SK-N-MC (cell line): Measurements from ENCODE around the gene SMAD6.

Experiments used
- DNase-seq: peaks from one replicate; pipeline ENCODE4 v3.0.0-alpha.2; 2011; ENCODE audit warnings: low read depth, low spot score
- H3K27ac ChIP-seq: fragments of 200-600 bp; sonication (generic); 2 replicates; pipeline ENCODE4 v1.5.1; 2016; ENCODE audit warnings: mixed run types
- H3K36me3 ChIP-seq: fragments of 200-600 bp; sonication (generic); 2 replicates; pipeline ENCODE4 v1.6.1; 2017; ENCODE audit warnings: antibody characterized with exemption, low read length, mixed read lengths; ENCODE audit not compliant: insufficient read depth
- H3K4me3 ChIP-seq: fragments of 200-600 bp; sonication (generic); 2 replicates; pipeline ENCODE4 v1.5.1; 2016
- H3K9ac ChIP-seq: fragments of 200-600 bp; sonication (generic); 2 replicates; pipeline ENCODE4 v1.8.0; 2017; ENCODE audit warnings: mixed run types, mixed read lengths; ENCODE audit not compliant: insufficient read length
- H3K9me3 ChIP-seq: fragments of 200-600 bp; sonication (generic); 2 replicates; pipeline ENCODE4 v1.6.1; 2017; ENCODE audit warnings: low read depth, mild to moderate bottlenecking, antibody characterized with exemption, low read length, moderate library complexity, mixed read lengths
- EZH2 ChIP-seq: fragments of 200-600 bp; sonication (generic); IDR thresholded peaks from one replicate; pipeline ENCODE4 v1.6.1; 2017; ENCODE audit warnings: antibody characterized with exemption
- FOXP2 ChIP-seq: optimal IDR thresholded peaks from 2 replicates; pipeline ENCODE3; 2011; ENCODE audit warnings: mild to moderate bottlenecking, moderate library complexity; ENCODE audit not compliant: insufficient read depth; ENCODE audit errors: extremely low read length, control extremely low read depth
- POLR2AphosphoS5 ChIP-seq: IDR thresholded peaks from 2 replicates; pipeline ENCODE4 v1.6.1; 2012; ENCODE audit warnings: mild to moderate bottlenecking, low read depth, low read length, borderline replicate concordance

SMAD6 gene

DNA sequence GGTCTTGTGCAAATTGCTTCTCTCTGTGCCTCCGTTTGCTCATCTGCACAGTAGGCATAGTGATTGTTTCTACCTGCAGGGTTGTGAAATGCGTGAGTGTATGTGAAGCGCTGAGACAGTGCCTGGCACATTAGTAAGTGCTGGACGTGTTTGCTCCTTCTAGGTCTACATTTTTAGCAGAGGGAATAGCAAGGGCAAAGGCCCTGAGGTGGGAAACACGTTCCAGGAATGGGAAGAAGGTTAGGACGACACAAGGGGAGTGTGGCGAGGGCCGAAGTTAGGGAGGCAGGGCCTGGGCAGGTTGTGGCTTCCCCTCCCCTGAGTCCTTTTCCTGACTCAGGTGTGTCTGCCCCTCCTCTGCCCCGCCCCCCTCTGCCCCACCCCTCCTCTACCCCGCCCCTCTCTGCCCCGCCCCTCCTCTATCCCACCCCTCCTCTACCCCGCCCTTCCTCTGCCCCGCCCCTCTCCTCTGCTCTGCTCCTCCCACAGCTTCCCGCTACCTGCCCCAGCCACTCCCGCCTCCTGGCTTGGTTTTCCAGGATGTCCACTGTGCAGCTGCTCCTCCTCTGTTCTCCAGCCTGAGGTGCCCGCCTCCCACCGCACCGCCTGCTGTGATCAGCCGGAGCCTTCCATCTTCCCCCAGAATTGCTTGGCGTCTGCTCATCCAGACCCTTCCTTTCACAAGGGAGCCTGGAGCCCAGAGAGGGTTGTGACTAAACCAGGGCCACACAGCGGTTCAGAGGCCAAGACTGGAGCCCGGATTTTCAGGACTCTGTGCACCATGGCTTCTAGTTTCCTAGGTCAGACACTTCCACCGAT lies 31.1 kb upstream of the SMAD6 start:
- no peak overlapping the region for H3K9ac ChIP-seq
- no peak for DNase-seq
- H3K36me3 ChIP-seq, result no peaks in the 10 kb centered on the region
- H3K27ac ChIP-seq, result no peak overlapping the region
- no peak overlapping the region for H3K4me3 ChIP-seq
- no peaks in the 10 kb centered on the region for H3K9me3 ChIP-seq
- no peak for TF ChIP-seq POLR2AphosphoS5
- TF ChIP-seq EZH2, result no peak
- TF ChIP-seq FOXP2, result no peak

DNA sequence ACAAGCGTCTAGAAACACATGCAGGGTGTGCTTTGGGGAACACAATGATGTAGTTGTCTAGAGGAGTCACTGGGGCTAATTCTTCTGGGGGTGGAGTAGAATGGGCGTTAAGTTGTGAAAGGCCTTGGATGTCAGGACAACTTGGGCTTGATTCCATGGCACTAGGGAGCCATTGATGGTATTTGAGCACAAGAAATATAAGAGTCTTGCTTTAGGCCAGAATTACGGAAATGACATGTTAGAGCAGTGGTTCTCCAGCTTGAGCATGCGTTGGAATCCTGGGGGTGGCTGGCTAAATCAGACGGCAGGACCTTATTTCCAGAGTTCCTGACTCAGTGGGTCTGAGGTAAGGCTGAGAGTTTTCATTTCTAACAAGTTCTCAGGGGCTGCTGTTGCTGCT lies 29.2 kb upstream of the SMAD6 start:
- no peak overlapping the region for H3K9ac ChIP-seq
- H3K36me3 ChIP-seq, result no peaks in the 10 kb centered on the region
- no peak overlapping the region for H3K4me3 ChIP-seq
- H3K9me3 ChIP-seq, result no peaks in the 10 kb centered on the region
- TF ChIP-seq POLR2AphosphoS5 (no peak), EZH2 (no peak), FOXP2 (no peak)
- no peak for DNase-seq
- peak overlapping the region; percentile 55 for H3K27ac ChIP-seq

DNA sequence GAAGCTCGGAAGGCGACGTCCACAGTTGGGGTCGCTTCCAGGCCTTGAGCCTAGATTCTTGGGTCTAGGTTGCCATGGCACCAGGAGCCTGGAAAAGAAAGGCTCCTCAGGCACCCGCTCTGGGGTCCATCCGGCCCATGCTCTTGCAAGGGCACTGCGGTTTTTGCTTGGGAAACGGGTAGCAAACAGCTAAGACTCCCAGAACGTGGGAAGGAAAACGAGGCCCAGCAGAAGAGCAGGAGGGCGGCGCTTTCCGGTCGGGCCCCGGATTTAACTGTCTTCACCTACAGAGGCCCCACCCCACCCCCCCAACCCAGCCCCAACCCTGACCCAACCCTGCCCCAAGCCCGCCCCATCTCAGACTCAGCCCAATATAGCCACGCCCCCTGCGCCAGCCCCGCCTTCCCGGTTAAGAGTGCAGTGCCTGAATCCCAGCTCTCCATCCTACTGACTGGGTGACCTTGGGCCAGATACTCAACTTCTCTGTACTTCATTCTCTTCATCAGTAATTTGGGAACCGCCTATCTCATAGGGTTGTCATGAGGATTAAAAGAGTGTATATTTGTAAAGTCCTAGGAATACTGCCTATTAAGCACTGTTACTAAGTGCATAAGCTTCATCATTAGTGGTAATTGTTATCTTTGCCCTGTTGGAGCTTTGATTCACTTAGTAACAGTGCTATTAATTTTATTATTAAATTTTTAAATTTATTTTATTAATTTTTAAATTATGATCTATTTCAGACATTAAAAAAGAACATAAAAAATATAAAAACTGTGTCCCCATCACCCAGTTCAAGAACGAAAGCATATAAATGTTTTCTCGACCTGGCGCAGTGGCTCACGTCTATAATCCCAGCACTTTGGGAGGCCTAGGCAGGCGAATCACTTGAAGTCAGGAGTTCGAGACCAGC lies 28.4 kb upstream of the SMAD6 start:
- Histone ChIP-seq H3K9ac (no peak overlapping the region), H3K9me3 (no peaks in the 10 kb centered on the region), H3K36me3 (no peaks in the 10 kb centered on the region), H3K4me3 (no peak overlapping the region), H3K27ac (peak overlapping the region; percentile 55)
- DNase-seq, result no peak
- no peak for TF ChIP-seq FOXP2
- no peak for TF ChIP-seq EZH2
- peak; percentile 51; the same call in 1 of the 2 replicates for TF ChIP-seq POLR2AphosphoS5

DNA sequence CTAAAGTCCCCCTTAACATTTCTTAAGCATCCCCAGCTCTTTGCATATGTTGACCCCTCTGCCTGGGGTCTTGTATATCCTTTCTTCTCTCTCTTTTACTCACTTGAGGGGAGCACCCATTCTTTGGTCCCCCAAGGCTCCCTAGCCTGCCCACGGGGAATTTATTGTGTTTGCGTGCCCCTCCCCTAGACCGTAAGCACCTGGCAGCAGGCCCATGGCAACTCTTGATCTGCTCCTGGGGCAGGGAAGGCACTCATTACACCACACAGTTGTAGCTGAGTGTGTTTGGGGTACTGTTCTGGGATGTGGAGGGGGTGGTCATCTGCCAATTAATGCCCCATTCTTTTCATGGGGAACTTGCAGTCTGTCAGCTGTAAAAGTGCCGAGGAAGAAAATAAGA lies 27.3 kb upstream of the SMAD6 start:
- DNase-seq, result no peak
- no peak overlapping the region for H3K27ac ChIP-seq
- no peaks in the 10 kb centered on the region for H3K36me3 ChIP-seq
- H3K9me3 ChIP-seq, result no peaks in the 10 kb centered on the region
- H3K4me3 ChIP-seq, result no peak overlapping the region
- no peak overlapping the region for H3K9ac ChIP-seq
- TF ChIP-seq EZH2 (no peak), FOXP2 (no peak), POLR2AphosphoS5 (no peak)

DNA sequence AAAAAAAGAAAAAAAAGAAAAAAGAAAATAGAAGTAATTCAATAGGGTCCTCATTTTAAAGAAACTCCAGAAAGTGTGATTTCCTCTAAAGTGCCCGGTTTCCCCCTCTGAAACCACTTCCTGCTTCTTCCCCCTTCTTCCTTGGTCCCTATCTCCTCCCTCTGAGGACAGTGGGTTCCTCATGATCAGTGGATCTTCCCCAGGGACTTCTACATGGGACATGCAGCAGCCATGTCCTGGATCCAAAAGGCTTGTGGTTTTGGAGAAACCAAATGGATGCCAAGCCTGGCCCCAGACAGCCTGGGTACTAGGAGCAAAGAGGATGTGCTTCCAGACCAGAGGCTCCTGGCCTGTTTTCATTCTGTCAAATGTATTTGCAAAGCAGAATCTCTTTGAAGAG lies 26.6 kb upstream of the SMAD6 start:
- Histone ChIP-seq H3K4me3 (no peak overlapping the region), H3K36me3 (no peaks in the 10 kb centered on the region), H3K9ac (no peak overlapping the region), H3K9me3 (no peaks in the 10 kb centered on the region), H3K27ac (no peak overlapping the region)
- DNase-seq, result no peak
- TF ChIP-seq EZH2 (no peak), POLR2AphosphoS5 (no peak), FOXP2 (no peak)

DNA sequence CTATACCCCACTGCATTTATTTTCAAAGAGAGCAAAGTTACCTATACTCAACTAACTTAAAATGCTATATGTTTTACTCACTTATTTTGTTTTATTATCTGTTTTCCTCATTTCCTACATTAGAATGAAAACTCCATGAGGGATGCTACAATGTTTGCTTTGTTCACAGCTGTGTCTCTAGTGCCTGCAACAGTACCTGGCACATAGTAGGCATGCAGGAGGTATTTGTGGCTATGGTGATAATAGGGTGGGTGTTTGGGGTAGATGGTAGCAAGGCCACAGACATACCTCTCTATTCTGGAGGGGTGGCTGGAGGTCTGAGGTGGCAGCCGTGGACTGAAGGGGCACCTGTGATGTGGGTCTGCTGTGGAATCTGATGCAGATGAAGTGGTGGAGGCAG lies 24.7 kb upstream of the SMAD6 start:
- TF ChIP-seq EZH2 (no peak), FOXP2 (no peak), POLR2AphosphoS5 (no peak)

DNA sequence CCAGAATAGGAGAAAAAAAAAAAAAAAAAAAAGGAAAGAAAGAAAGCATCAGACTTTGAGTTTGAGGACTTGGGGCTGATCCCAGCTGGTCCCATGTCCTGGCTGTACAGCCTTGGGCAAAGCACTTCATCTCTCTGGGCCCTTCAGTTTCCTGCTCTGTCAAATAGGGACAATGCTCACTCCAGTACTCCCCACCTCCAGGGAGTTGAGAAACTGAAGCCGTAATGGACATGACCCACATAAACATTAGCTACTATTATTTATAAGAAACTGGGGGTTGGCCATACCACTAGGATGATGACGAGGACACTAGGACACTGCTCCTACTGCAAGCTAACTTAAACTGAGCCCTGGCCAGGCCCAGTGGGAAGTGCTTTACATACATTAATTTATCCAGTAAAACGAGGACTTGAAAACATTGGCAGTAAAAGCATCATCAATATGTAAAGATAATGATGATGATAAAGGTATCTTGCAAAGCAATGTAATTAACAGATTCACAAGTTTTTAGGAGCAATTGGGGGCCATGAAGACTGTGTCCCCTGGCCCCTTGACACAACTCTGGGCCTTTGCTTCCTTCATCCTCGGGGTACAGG lies 22.9 kb upstream of the SMAD6 start:
- Histone ChIP-seq H3K27ac (peak overlapping the region; percentile 86), H3K36me3 (no peaks in the 10 kb centered on the region), H3K9ac (peak overlapping the region; percentile 59), H3K9me3 (no peaks in the 10 kb centered on the region), H3K4me3 (peak overlapping the region; percentile 34)
- no peak for DNase-seq
- TF ChIP-seq FOXP2, result no peak
- TF ChIP-seq POLR2AphosphoS5, result no peak
- TF ChIP-seq EZH2, result no peak

More for the DNA sequence above, 24.7 kb upstream of the SMAD6 start:
- H3K27ac ChIP-seq, result no peak overlapping the region
- no peaks in the 10 kb centered on the region for H3K36me3 ChIP-seq
- no peak for DNase-seq
- no peak overlapping the region for H3K9ac ChIP-seq
- H3K4me3 ChIP-seq, result no peak overlapping the region
- H3K9me3 ChIP-seq, result no peaks in the 10 kb centered on the region

DNA sequence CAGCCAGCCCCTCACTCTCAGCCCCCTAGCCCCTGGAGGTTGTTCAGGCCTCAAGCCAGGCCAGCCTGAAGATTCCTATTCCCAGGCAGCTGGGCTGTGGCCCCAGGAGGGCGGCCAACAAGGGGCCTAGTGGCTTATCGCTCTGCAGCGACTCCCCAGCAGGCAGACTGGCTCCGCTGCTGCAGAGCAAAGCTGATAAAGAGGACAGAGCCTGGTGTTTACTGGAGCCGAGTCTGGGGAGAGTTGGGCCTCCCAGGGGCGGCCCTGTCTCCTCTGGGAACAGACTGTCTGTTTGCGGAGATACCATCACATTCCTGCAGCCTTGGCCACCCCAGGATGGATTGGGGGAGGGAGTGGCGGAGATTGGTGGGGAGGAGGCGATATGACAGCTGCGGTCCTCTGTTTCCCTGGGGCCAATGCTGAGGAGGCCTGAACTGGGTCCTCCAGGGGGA lies 22.4 kb upstream of the SMAD6 start:
- H3K9me3 ChIP-seq, result no peaks in the 10 kb centered on the region
- TF ChIP-seq POLR2AphosphoS5, result no peak
- no peak for TF ChIP-seq FOXP2
- TF ChIP-seq EZH2, result no peak
- no peaks in the 10 kb centered on the region for H3K36me3 ChIP-seq
- peak overlapping the region; percentile 34 for H3K4me3 ChIP-seq
- H3K9ac ChIP-seq, result peak overlapping the region; percentile 59
- H3K27ac ChIP-seq, result peak overlapping the region; percentile 86
- no peak for DNase-seq
